ENCODE measurements around the gene SLC46A3.
A peak's percentile ranks its signal among the peaks of the same experiment; 100 is the strongest.

Gene SLC46A3

GRCh38 chr13:28718543-28719226 lies at the start of gene SLC46A3:
TSS of gene SLC46A3 (minus strand) at chr13:28718970. CDS start at chr13:28717998, 972 bp downstream.
- Histone ChIP-seq H3K27ac (peak within 1 kb of the TSS; percentile 80), H3K9ac (peak within 1 kb of the TSS; percentile 28), H3K36me3 (ENCODE audit: control insufficient read depth, insufficient read depth, low read length) (no peaks in the 10 kb centered on the region), H3K79me2 (no peaks in the 10 kb centered on the region), H2AFZ (peak within 1 kb of the TSS; percentile 95), H3K4me1 (no peaks in the 10 kb centered on the region), H3K27me3 (ENCODE audit: control insufficient read depth, insufficient read depth, low read length) (no peaks in the 10 kb centered on the region), H3K4me2 (ENCODE audit: low read length) (peak within 1 kb of the TSS; percentile 92), H3K9me3 (ENCODE audit: control insufficient read depth, low read length) (no peaks in the 10 kb centered on the region), H3K4me3 (ENCODE audit: low read depth, low read length) (peak within 1 kb of the TSS; percentile 87)
- no peak for TF ChIP-seq CTCF (IDR thresholded peaks at IDR 0.05)

- no peaks in the 10 kb centered on the region for H3K27me3 ChIP-seq (ENCODE audit: control insufficient read depth, insufficient read depth, low read length)
- TF ChIP-seq CTCF (IDR thresholded peaks at IDR 0.05): no peak
- no peaks in the 10 kb centered on the region for H3K36me3 ChIP-seq (ENCODE audit: control insufficient read depth, insufficient read depth, low read length)
- no peak overlapping the region for H3K27ac ChIP-seq
- no peak overlapping the region for H3K9ac ChIP-seq
- H3K4me2 ChIP-seq (ENCODE audit: low read length): no peak overlapping the region
- no peak overlapping the region for H3K4me3 ChIP-seq (ENCODE audit: low read depth, low read length)
- H3K9me3 ChIP-seq (ENCODE audit: control insufficient read depth, low read length): no peaks in the 10 kb centered on the region
- H2AFZ ChIP-seq: no peak overlapping the region
- no peaks in the 10 kb centered on the region for H3K79me2 ChIP-seq
- no peaks in the 10 kb centered on the region for H3K4me1 ChIP-seq
These were observed 45.1 kb upstream of the SLC46A3 start for GRCh38 chr13:28763887-28764286.

GRCh38 chr13:28761586-28761985 lies 42.8 kb upstream of the SLC46A3 start:
- Histone ChIP-seq H3K9ac (no peak overlapping the region), H3K9me3 (ENCODE audit: control insufficient read depth, low read length) (no peaks in the 10 kb centered on the region), H3K4me1 (no peaks in the 10 kb centered on the region), H3K4me2 (ENCODE audit: low read length) (no peak overlapping the region), H2AFZ (no peak overlapping the region), H3K4me3 (ENCODE audit: low read depth, low read length) (no peak overlapping the region), H3K27ac (no peak overlapping the region), H3K27me3 (ENCODE audit: control insufficient read depth, insufficient read depth, low read length) (no peaks in the 10 kb centered on the region), H3K79me2 (no peaks in the 10 kb centered on the region), H3K36me3 (ENCODE audit: control insufficient read depth, insufficient read depth, low read length) (no peaks in the 10 kb centered on the region)
- no peak for TF ChIP-seq CTCF (IDR thresholded peaks at IDR 0.05)

- Histone ChIP-seq H3K27me3 (ENCODE audit: control insufficient read depth, insufficient read depth, low read length) (no peaks in the 10 kb centered on the region), H3K4me3 (ENCODE audit: low read depth, low read length) (no peak overlapping the region), H3K27ac (peak overlapping the region; percentile 51), H3K4me2 (ENCODE audit: low read length) (no peak overlapping the region), H2AFZ (no peak overlapping the region), H3K36me3 (ENCODE audit: control insufficient read depth, insufficient read depth, low read length) (no peaks in the 10 kb centered on the region), H3K4me1 (no peaks in the 10 kb centered on the region), H3K79me2 (no peaks in the 10 kb centered on the region), H3K9ac (no peak overlapping the region), H3K9me3 (ENCODE audit: control insufficient read depth, low read length) (no peaks in the 10 kb centered on the region)
- no peak for TF ChIP-seq CTCF (IDR thresholded peaks at IDR 0.05)
These were observed 36.7 kb upstream of the SLC46A3 start for GRCh38 chr13:28755546-28755870.

All from parathyroid adenoma (tissue), 2 donors.